GM23248 (cell line): ENCODE results near the gene DNAH11. TPM values are rescaled to one million over a fixed set of nuclear protein-coding genes. Genes with fewer than 3 reads are reported as not detected.

Experiments
- DNase-seq: peaks from one replicate; pipeline ENCODE4 v3.0.0-alpha.2; 2015
- H2AFZ ChIP-seq: fragments of 200-600 bp; sonication (generic); 2 replicates; pipeline ENCODE4 v1.6.1; 2016; ENCODE audit warnings: antibody characterized with exemption
- H3F3A ChIP-seq: fragments of 200-600 bp; sonication (generic); 2 replicates; pipeline ENCODE4 v1.6.1; 2016; ENCODE audit warnings: mild to moderate bottlenecking, antibody characterized with exemption, mixed run types; ENCODE audit not compliant: insufficient read depth
- H3K27ac ChIP-seq: fragments of 200-600 bp; sonication (generic); 2 replicates; pipeline ENCODE4 v1.5.1; 2016; ENCODE audit warnings: mild to moderate bottlenecking
- H3K27me3 ChIP-seq: fragments of 200-600 bp; sonication (generic); replicated peaks from 2 replicates; pipeline ENCODE4 v1.6.1; 2016; ENCODE audit warnings: mild to moderate bottlenecking; ENCODE audit not compliant: insufficient read depth
- H3K36me3 ChIP-seq: fragments of 200-600 bp; sonication (generic); 2 replicates; pipeline ENCODE4 v1.6.1; 2016; ENCODE audit warnings: low read depth, mild to moderate bottlenecking
- H3K4me1 ChIP-seq: fragments of 200-600 bp; sonication (generic); 2 replicates; pipeline ENCODE4 v1.6.1; 2016; ENCODE audit warnings: mild to moderate bottlenecking; ENCODE audit not compliant: insufficient read depth
- H3K4me2 ChIP-seq: fragments of 200-600 bp; sonication (generic); one replicate; pipeline ENCODE4 v1.6.1; 2016; ENCODE audit warnings: mild to moderate bottlenecking; ENCODE audit not compliant: unreplicated experiment
- H3K4me3 ChIP-seq: fragments of 200-600 bp; sonication (generic); 2 replicates; pipeline ENCODE4 v1.5.1; 2016; ENCODE audit warnings: mild to moderate bottlenecking
- H3K79me2 ChIP-seq: fragments of 200-600 bp; sonication (generic); 2 replicates; pipeline ENCODE4 v1.6.1; 2016; ENCODE audit warnings: mild to moderate bottlenecking; ENCODE audit not compliant: insufficient read depth
- H3K9ac ChIP-seq: fragments of 200-600 bp; sonication (generic); 2 replicates; pipeline ENCODE4 v1.6.1; 2016; ENCODE audit warnings: mild to moderate bottlenecking
- H3K9me2 ChIP-seq: fragments of 200-600 bp; sonication (generic); 2 replicates; pipeline ENCODE4 v1.6.1; 2016; ENCODE audit warnings: mixed run types, mild to moderate bottlenecking, moderate library complexity; ENCODE audit not compliant: insufficient read depth
- H3K9me3 ChIP-seq: fragments of 200-600 bp; sonication (generic); one replicate; pipeline ENCODE4 v1.6.1; 2017; ENCODE audit warnings: low read depth
- H4K20me1 ChIP-seq: fragments of 200-600 bp; sonication (generic); 2 replicates; pipeline ENCODE4 v1.6.0; 2016; ENCODE audit not compliant: insufficient read depth
- EZH2 ChIP-seq: fragments of 200-600 bp; sonication (generic); IDR thresholded peaks from 2 replicates; pipeline ENCODE4 v1.6.1; 2018; ENCODE audit warnings: antibody characterized with exemption, mild to moderate bottlenecking; ENCODE audit not compliant: insufficient read depth, poor library complexity, severe bottlenecking
- EZH2phosphoT487 ChIP-seq: fragments of 200-600 bp; sonication (generic); IDR thresholded peaks from 2 replicates; pipeline ENCODE4 v1.6.1; 2018; ENCODE audit warnings: antibody characterized with exemption, moderate library complexity, mild to moderate bottlenecking, low read depth; ENCODE audit not compliant: insufficient read depth
- WGBS, 2 experiments: methylation state at CpG; one replicate each; pipeline ENCODE4 v1.1.6; 2015 to 2017; ENCODE audit warnings: low lambda C conversion rate in 2 of 2, low coverage in 1 of 2; ENCODE audit errors: missing lambda C conversion rate in 2 of 2; 5-methylcytosine and 5-hydroxymethylcytosine counted together
- in situ Hi-C: fragments of 300-500 bp; cut with MboI; formaldehyde crosslinking; loops from 2 replicates; pipeline ENCODE4 v1.15.0; 2020
- polyA plus RNA-seq: library from polyadenylated mRNA; unstranded; fragments of >200 nt; fragmentation: Nextera tagmentation; extraction: Ambion mirVana; gene quantifications from 2 replicates; pipeline ENCODE4 v1.2.1, GENCODE V29; 2016
- total RNA-seq: library from RNA; depleted of rRNA; stranded (reverse); fragments of >200 nt; shearing (Covaris generic); gene quantifications from 2 replicates; pipeline ENCODE4 v1.2.3, GENCODE V29; 2014

Gene DNAH11
- total and polyA plus RNA-seq, 2 experiments from 2014 or later: 0.91 to 3.1 TPM

DNA sequence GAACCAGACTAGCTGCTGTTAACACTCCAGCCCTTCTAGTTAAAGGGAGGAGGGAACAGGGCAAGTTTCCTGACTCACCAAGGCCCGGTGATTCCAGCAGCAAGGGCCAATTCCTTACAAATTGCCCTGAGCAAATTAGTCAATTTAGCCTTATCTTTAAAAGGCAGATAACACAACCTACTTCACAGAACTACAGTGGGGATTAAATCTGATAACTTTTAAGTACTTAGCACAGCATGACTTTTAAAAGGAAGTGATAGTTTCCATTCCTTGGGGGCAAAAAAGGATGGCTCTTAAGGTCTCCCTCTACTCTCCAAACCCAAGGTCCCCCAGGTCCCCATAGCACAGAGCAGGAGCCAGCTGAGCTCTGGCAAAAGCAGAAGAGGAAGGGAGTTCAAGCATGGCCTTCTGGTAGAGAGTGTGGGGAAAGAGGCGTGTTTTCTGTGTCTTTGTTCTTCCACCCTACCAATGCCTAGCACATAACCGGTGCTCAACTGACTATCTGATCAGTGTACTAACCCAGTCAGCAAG is 398.8 kb downstream of the DNAH11 start:
- H4K20me1 ChIP-seq: no peaks in the 10 kb centered on the region
- peaks cover 49% of the 10 kb centered on the region for H3K4me1 ChIP-seq
- H3K79me2 ChIP-seq: peaks cover 76% of the 10 kb centered on the region
- H3K36me3 ChIP-seq: peaks cover 3% of the 10 kb centered on the region
- peak; percentile 72 for DNase-seq
- no peak overlapping the region for H3K9ac ChIP-seq
- H3K9me2 ChIP-seq: no peaks in the 10 kb centered on the region
- no peaks in the 10 kb centered on the region for H3K27me3 ChIP-seq
- no peak overlapping the region for H3K27ac ChIP-seq
- H3K4me3 ChIP-seq: no peak overlapping the region
- in situ Hi-C loops: no loop called here
- H3K9me3 ChIP-seq: no peaks in the 10 kb centered on the region
- no peak overlapping the region for H2AFZ ChIP-seq
- H3F3A ChIP-seq: peaks cover 36% of the 10 kb centered on the region
- TF ChIP-seq EZH2phosphoT487 (no peak), EZH2 (no peak)
- H3K4me2 ChIP-seq: peak overlapping the region; percentile 13
- WGBS, 2 experiments: 64 to 67% methylated on average over 3 of the region's 3 CpGs

DNA sequence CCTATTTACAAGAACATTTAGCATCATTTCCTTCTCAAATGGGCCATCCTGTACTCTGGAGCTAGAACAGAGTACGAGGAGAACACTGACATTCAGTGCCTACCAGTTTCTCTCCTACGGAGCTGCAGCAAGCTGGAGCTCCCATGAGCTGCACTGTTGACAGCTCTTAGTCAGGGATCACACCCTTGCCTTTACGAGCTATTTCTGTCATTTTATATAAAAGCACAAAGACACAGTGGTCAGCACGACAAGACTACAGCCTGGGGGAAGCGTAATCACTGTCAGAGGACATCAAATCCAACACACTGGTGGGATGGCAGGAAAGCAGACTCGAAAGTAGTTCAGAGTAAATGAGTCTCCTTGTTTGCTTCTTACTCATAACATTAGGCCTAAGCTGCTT is 400.1 kb downstream of the DNAH11 start:
- Histone ChIP-seq H3K9ac (0 out of 2 replicates have a peak overlapping the region, but pooled peaks have one; percentile 8), H3K27ac (peak overlapping the region; percentile 67; the same call in 1 of the 2 replicates), H3K9me3 (no peaks in the 10 kb centered on the region), H3F3A (peaks cover 39% of the 10 kb centered on the region), H3K9me2 (no peaks in the 10 kb centered on the region), H3K27me3 (no peaks in the 10 kb centered on the region), H3K4me3 (no peak overlapping the region), H3K79me2 (peaks cover 63% of the 10 kb centered on the region), H3K36me3 (no peaks in the 10 kb centered on the region), H2AFZ (no peak overlapping the region), H4K20me1 (no peaks in the 10 kb centered on the region), H3K4me1 (peaks cover 49% of the 10 kb centered on the region), H3K4me2 (peak overlapping the region; percentile 93)
- in situ Hi-C loops: no loop called here
- peak; percentile 23 for DNase-seq
- TF ChIP-seq EZH2 (no peak), EZH2phosphoT487 (no peak)
- 56 to 71% methylated on average over 6 of the region's 6 CpGs for WGBS, 2 experiments

DNA sequence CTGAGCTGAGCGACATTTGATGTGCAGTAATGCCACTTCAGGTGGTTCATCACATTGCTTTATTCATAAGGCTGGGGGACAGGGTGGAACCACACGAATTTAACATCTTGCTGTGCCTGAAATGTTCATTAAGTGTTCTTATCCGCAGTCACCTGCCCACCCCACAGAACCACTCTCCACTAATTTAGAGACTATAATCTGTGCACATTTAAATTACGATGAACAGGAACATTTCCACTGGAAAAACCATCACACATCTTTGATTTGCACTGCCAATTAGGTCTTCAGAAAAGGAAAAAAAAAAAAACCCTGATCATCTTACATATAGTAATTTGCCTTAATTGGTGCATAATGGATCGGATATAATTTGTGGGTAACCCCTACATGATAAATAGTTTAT is 400.6 kb downstream of the DNAH11 start:
- 0 out of 2 replicates have a peak overlapping the region, but pooled peaks have one; percentile 8 for H3K9ac ChIP-seq
- peaks cover 58% of the 10 kb centered on the region for H3K79me2 ChIP-seq
- peaks cover 49% of the 10 kb centered on the region for H3K4me1 ChIP-seq
- no peaks in the 10 kb centered on the region for H3K9me2 ChIP-seq
- H2AFZ ChIP-seq: no peak overlapping the region
- no peaks in the 10 kb centered on the region for H3K27me3 ChIP-seq
- no peaks in the 10 kb centered on the region for H3K36me3 ChIP-seq
- WGBS, 2 experiments: 88 to 90% methylated on average over 5 of the region's 5 CpGs
- DNase-seq: no peak
- no peaks in the 10 kb centered on the region for H4K20me1 ChIP-seq
- no peak for TF ChIP-seq EZH2
- no peak for TF ChIP-seq EZH2phosphoT487
- H3K27ac ChIP-seq: peak overlapping the region; percentile 67
- peak overlapping the region; percentile 81 for H3K4me3 ChIP-seq
- in situ Hi-C loops: no loop called here
- H3F3A ChIP-seq: peaks cover 39% of the 10 kb centered on the region
- H3K4me2 ChIP-seq: peak overlapping the region; percentile 93
- no peaks in the 10 kb centered on the region for H3K9me3 ChIP-seq

DNA sequence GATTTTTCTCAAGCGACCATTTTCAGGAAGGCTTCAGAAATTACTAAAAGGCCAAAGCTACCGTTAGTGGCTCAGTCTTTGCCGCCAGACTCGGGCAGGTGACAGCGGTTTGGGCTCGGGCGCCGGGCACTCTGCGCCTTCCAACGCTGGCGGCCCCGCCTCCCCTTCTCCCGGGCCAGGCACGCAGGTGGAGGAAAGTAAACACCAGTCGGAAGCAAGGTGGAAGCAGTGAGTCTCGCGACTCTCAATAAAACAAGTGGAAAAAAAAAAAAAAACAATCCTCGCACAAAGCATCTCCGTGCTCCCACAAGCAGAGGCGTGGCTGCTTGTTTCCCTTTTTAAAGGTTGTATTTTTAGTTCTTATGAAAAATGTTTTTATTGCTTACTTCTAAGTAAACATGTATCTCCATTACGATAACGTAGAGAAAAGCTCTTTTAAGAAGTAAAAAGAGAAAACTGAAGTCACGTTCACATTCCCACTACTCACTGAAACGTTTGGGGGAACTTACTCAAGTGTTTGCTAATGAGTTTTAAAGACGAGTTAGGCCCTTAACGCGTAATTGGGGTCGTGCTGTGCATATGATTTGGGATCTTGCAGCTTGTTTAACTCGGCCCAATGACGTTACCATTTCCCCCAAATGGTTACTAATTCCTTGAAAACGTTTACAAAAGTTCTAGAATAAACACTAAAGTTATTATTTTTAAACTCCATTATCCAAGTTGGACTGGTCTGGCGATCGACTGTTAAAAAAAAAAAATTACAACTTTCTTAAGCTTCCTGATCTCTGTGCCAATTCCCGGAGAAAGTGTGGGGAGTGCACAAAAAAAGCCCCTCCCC is 402.0 kb downstream of the DNAH11 start:
- peak overlapping the region; percentile 67 for H3K27ac ChIP-seq
- H3K4me2 ChIP-seq: peak overlapping the region; percentile 93
- peak overlapping the region; percentile 81 for H2AFZ ChIP-seq
- in situ Hi-C loops: no loop called here
- H3K27me3 ChIP-seq: no peaks in the 10 kb centered on the region
- no peaks in the 10 kb centered on the region for H4K20me1 ChIP-seq
- peaks cover 30% of the 10 kb centered on the region for H3F3A ChIP-seq
- no peaks in the 10 kb centered on the region for H3K36me3 ChIP-seq
- no peaks in the 10 kb centered on the region for H3K9me2 ChIP-seq
- H3K9ac ChIP-seq: peak overlapping the region; percentile 83
- no peaks in the 10 kb centered on the region for H3K9me3 ChIP-seq
- H3K4me1 ChIP-seq: peaks cover 37% of the 10 kb centered on the region
- peak overlapping the region; percentile 81 for H3K4me3 ChIP-seq
- TF ChIP-seq EZH2phosphoT487 (no peak), EZH2 (no peak)
- 4% methylated on average over 34 of the region's 34 CpGs for WGBS, 2 experiments
- DNase-seq: peak; percentile 53
- peaks cover 45% of the 10 kb centered on the region for H3K79me2 ChIP-seq
